HepG2 (cell line): Measurements from ENCODE around the gene AURKA. TPM values are rescaled to one million over a fixed set of nuclear protein-coding genes. Genes with fewer than 3 reads are reported as not detected.

Source experiments
- ATF4 ChIP-seq, 2 experiments: fragments of 450-650 bp in 1 of 2; sonication (generic) in 1 of 2; formaldehyde crosslinking; IDR thresholded peaks; 2 replicates each; pipeline versions ENCODE4 v1.5.0 to v1.8.0; 2020 to 2022; ENCODE audit warnings: mild to moderate bottlenecking in 1 of 2, missing genetic modification reagents in 1 of 2
- E2F2 ChIP-seq: sonication (generic); formaldehyde crosslinking; IDR thresholded peaks from 2 replicates; pipeline ENCODE4 v1.4.0; 2020; ENCODE audit warnings: missing genetic modification reagents, borderline replicate concordance
- GPN1 ChIP-seq: sonication (generic); formaldehyde crosslinking; IDR thresholded peaks from 2 replicates; pipeline ENCODE4 v1.5.1; 2020; ENCODE audit warnings: missing genetic modification reagents, borderline replicate concordance
- HNF4G ChIP-seq, 2 experiments: sonication (generic) in 1 of 2; formaldehyde crosslinking in 1 of 2; IDR thresholded peaks; 2 replicates each; pipeline versions ENCODE4 v1.4.0 to v1.6.1; 2011 to 2020; ENCODE audit warnings: borderline replicate concordance in 2 of 2, low read depth in 2 of 2, mild to moderate bottlenecking in 2 of 2, low read length in 1 of 2, missing genetic modification reagents in 1 of 2, moderate library complexity in 1 of 2
- JUNB ChIP-seq: sonication (generic); formaldehyde crosslinking; IDR thresholded peaks from 2 replicates; pipeline ENCODE4 v1.8.0; 2022; ENCODE audit warnings: missing genetic modification reagents, mild to moderate bottlenecking, borderline replicate concordance
- NFIC ChIP-seq: IDR thresholded peaks from 2 replicates; pipeline ENCODE4 v1.6.1; 2012; ENCODE audit warnings: mild to moderate bottlenecking, low read length, inconsistent platforms
- RAD21 ChIP-seq: fragments of 450-650 bp; formaldehyde crosslinking; IDR thresholded peaks from 2 replicates; pipeline ENCODE4 v1.5.0; 2020; ENCODE audit warnings: mild to moderate bottlenecking
- ZBED4 ChIP-seq: sonication (generic); formaldehyde crosslinking; IDR thresholded peaks from 2 replicates; pipeline ENCODE4 v1.4.0; 2020; ENCODE audit warnings: missing genetic modification reagents, borderline replicate concordance
- ZFP62 ChIP-seq: sonication (generic); formaldehyde crosslinking; IDR thresholded peaks from 2 replicates; pipeline ENCODE4 v1.4.0; 2020; ENCODE audit warnings: missing genetic modification reagents
- ZHX1 ChIP-seq: sonication (generic); formaldehyde crosslinking; IDR thresholded peaks from 2 replicates; pipeline ENCODE4 v1.8.1; 2022; ENCODE audit warnings: low read depth, mild to moderate bottlenecking, missing genetic modification reagents
- ZNF354B ChIP-seq: sonication (generic); formaldehyde crosslinking; IDR thresholded peaks from 2 replicates; pipeline ENCODE4 v1.8.0; 2022; ENCODE audit warnings: mild to moderate bottlenecking, missing genetic modification reagents
- ZNF737 ChIP-seq: sonication (generic); formaldehyde crosslinking; IDR thresholded peaks from 2 replicates; pipeline ENCODE4 v1.5.0; 2020; ENCODE audit warnings: missing genetic modification reagents, mild to moderate bottlenecking, borderline replicate concordance
- ZNF772 ChIP-seq: sonication (generic); formaldehyde crosslinking; IDR thresholded peaks from 2 replicates; pipeline ENCODE4 v1.5.0; 2020; ENCODE audit warnings: mild to moderate bottlenecking, missing genetic modification reagents
- ZSCAN12 ChIP-seq: sonication (generic); formaldehyde crosslinking; IDR thresholded peaks from 2 replicates; pipeline ENCODE4 v1.9.0; 2021; ENCODE audit warnings: mild to moderate bottlenecking, missing genetic modification reagents
- polyA plus RNA-seq, 8 experiments: library from polyadenylated mRNA; depleted of rRNA in 3 of 8; stranded (reverse) in 7 of 8; unstranded in 1 of 8; fragments of >200 nt; fragmentation: Illumina TruSeq in 4 of 8; extraction: Trizol in 4 of 8; gene quantifications; 2 replicates each; pipeline versions ENCODE4 v1.2.1 to v1.2.3, GENCODE V29; 2011 to 2016; ENCODE audit warnings: low read depth in 4 of 8, missing spikeins in 1 of 8, mixed read lengths in 1 of 8; ENCODE audit not compliant: insufficient read depth in 1 of 8
- total RNA-seq, 5 experiments: library from RNA; depleted of rRNA; stranded (reverse); fragments of >200 nt; fragmentation: Illumina TruSeq; extraction: Trizol; gene quantifications; 2 replicates each; pipeline ENCODE4 v1.2.3, GENCODE V29; 2016; ENCODE audit warnings: low read depth in 1 of 5
- TF ChIP-seq, protein P1 (sequence below): IDR thresholded peaks from 2 replicates; pipeline ENCODE4 v1.4.0; 2020; ENCODE audit warnings: mild to moderate bottlenecking, missing genetic modification reagents

Gene AURKA
- total and polyA plus RNA-seq, 2 of the 13 experiments (the other 11 are each of a cell fraction or from before 2014, with no cell fraction given): 96.4 to 224 TPM

DNA sequence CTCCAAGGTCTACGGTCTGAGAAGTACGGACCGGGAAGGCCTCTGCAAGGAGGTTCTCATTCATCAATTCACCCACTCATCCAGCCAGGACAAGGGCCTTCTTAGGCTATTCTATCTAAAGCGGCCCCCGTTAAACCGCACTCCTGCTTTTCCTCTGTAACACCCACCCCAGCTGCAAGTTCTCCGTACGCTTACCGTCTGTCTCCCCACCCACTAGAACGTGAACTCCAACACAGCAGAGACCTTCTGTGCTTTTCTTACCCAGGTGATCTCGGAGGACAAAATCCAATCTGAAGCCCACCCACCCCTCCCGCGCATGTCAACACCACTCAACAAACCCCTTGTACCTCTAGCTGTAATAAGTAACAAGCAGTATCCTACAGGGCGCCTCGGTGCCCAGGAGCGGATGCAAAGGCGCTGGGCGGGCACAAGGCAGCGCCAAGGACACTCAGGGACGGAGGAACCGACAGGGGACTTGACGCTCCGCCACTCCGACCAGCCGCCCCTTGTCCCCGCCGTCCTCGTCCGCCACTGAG, 351 bp downstream of the AURKA start (continued):
- TF ChIP-seq ZHX1 (CRISPR knock-in tag) (no peak), RAD21 (peak; percentile 51), ZFP62 (CRISPR knock-in tag) (no peak), E2F2 (CRISPR knock-in tag) (peak; percentile 50; the same call in 1 of the 2 replicates), ZBED4 (CRISPR knock-in tag) (no peak), ZNF354B (0 out of 2 replicates have a peak, but pooled peaks have one; percentile 47), GPN1 (CRISPR knock-in tag) (no peak), ZNF772 (CRISPR knock-in tag) (0 out of 2 replicates have a peak, but pooled peaks have one; percentile 5), HNF4G (IDR thresholded peaks at IDR 0.05; ENCODE audit: borderline replicate concordance, low read depth, low read length) (no peak), HNF4G (CRISPR knock-in tag; IDR thresholded peaks at IDR 0.05; ENCODE audit: borderline replicate concordance, low read depth) (no peak), NFIC (no peak), ZSCAN12 (CRISPR knock-in tag) (no peak), ZNF737 (CRISPR knock-in tag) (peak; percentile 86; the same call in 1 of the 2 replicates), JUNB (CRISPR knock-in tag) (no peak), ATF4 (CRISPR knock-in tag; IDR thresholded peaks at IDR 0.05) (0 out of 4 replicates have a peak, but pooled peaks of 1 of the 2 experiments have one; percentile 55)
- TF ChIP-seq, protein P1, sequence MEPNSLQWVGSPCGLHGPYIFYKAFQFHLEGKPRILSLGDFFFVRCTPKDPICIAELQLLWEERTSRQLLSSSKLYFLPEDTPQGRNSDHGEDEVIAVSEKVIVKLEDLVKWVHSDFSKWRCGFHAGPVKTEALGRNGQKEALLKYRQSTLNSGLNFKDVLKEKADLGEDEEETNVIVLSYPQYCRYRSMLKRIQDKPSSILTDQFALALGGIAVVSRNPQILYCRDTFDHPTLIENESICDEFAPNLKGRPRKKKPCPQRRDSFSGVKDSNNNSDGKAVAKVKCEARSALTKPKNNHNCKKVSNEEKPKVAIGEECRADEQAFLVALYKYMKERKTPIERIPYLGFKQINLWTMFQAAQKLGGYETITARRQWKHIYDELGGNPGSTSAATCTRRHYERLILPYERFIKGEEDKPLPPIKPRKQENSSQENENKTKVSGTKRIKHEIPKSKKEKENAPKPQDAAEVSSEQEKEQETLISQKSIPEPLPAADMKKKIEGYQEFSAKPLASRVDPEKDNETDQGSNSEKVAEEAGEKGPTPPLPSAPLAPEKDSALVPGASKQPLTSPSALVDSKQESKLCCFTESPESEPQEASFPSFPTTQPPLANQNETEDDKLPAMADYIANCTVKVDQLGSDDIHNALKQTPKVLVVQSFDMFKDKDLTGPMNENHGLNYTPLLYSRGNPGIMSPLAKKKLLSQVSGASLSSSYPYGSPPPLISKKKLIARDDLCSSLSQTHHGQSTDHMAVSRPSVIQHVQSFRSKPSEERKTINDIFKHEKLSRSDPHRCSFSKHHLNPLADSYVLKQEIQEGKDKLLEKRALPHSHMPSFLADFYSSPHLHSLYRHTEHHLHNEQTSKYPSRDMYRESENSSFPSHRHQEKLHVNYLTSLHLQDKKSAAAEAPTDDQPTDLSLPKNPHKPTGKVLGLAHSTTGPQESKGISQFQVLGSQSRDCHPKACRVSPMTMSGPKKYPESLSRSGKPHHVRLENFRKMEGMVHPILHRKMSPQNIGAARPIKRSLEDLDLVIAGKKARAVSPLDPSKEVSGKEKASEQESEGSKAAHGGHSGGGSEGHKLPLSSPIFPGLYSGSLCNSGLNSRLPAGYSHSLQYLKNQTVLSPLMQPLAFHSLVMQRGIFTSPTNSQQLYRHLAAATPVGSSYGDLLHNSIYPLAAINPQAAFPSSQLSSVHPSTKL (CRISPR knock-in tag): no peak
